ENCODE data around the gene LHX3.

The LHX3 gene

DNA sequence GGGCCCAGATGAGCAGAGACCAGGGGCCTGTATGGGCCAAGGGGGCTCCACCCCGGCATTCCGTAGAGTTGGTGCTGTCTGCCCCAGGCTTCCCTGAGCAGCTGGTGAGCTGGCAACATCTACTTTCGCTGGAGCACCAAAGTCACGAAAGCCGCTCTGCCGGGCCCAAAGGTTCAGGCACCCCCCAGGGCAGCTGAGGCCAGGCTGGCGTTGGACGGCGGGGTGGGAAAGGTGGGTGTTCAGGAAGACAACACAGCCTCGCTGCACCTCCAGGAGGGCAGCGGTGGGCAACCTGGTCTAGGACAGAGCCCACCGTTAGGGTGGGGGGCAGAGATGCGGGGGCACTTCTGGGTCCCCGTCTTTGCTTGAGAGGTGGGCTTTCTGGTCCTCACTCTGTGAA, 56.2 kb downstream of the LHX3 start:
- no peak overlapping the region for H3K4me3 ChIP-seq (replicated peaks; ENCODE audit: low read depth, low read length)
- TF ChIP-seq, protein P1, sequence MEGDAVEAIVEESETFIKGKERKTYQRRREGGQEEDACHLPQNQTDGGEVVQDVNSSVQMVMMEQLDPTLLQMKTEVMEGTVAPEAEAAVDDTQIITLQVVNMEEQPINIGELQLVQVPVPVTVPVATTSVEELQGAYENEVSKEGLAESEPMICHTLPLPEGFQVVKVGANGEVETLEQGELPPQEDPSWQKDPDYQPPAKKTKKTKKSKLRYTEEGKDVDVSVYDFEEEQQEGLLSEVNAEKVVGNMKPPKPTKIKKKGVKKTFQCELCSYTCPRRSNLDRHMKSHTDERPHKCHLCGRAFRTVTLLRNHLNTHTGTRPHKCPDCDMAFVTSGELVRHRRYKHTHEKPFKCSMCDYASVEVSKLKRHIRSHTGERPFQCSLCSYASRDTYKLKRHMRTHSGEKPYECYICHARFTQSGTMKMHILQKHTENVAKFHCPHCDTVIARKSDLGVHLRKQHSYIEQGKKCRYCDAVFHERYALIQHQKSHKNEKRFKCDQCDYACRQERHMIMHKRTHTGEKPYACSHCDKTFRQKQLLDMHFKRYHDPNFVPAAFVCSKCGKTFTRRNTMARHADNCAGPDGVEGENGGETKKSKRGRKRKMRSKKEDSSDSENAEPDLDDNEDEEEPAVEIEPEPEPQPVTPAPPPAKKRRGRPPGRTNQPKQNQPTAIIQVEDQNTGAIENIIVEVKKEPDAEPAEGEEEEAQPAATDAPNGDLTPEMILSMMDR (IDR thresholded peaks at IDR 0.05; ENCODE audit: low read length, missing control alignments): no peak
- no peak for DNase-seq (ENCODE audit: low read depth)

DNA sequence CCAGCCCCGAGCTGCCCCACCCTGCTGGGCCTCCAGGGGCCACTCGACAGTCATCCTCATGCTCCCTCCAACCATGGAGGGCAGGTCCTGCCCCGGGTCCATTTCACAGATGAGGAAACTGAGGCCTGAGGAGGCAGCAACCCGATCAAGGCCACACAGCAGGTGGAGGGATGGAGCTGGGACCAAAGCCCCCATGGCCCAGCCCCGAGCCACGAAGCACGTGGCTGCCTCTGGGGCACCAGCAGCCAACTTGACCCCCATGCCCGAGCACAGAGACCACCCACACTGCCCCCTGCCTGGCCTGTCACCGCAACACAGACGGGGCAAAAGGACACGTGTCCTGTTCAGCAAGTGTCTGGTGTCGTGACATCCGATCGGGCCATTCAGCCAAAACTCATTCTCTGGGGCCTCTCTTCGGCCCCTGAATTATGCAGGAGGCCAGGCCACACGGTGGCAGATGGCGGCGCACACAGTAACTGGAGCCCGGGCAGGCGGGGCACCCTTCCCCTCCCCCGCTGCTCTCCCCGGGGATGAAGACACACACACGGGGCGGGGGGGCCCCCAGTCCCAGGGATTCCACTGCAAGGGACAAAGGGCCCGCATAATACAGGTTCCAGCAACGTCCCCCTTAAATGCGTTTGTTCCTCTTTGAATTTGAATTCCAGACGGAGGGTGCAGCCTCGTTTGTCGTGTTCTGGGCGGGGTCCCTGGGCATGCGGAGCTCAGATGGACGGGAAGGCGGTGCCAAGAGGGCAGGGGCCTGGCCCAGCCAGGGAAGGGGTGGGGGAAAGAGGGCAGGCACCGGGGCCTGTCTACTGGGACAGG, 56.8 kb downstream of the LHX3 start:
- DNase-seq (ENCODE audit: low read depth): no peak
- H3K4me3 ChIP-seq (replicated peaks; ENCODE audit: low read depth, low read length): no peak overlapping the region
- TF ChIP-seq, protein P1 (IDR thresholded peaks at IDR 0.05; ENCODE audit: low read length, missing control alignments): no peak

DNA sequence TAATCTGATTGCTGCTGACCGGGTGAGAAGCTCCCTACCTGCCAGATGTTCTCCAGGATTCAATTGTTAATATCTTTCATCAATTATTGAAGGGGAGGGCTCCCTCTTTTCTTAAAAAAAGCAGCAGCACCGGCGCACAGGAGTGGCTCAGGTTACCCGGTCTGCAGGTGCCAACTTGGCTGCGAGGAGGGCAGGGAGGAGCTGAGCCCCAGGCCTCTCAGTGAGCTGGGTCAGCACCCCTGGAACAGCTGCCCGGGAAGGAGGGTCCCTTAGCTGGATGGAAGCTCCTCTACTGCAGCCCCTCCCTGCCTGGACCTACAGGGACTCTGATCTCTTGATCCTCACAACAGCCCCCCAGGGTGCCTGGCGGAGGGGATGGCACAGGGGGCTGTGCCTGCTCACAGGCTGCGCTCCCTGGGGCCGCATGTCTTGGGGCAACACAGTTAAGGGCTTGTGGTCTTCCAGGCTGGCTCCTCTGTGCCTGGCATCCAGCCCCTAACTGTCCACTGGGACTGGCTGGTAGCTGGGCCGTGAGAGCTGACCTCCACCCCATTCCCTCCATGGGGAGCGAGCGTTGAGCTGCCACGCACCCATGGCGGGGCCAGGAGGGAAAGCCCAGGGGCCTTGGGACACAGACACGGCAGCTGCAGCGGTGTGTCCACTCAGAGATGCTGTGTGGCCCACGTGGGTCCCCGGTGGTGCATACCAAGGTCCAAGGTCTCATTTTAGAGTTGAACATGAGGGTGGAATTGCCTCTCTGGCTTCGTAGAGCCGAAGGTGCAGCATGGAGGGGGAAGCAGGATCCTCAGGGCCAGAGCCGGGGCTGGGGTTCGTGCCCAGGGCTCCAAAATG, 57.7 kb downstream of the LHX3 start:
- no peak overlapping the region for H3K4me3 ChIP-seq (replicated peaks; ENCODE audit: low read depth, low read length)
- TF ChIP-seq, protein P1 (IDR thresholded peaks at IDR 0.05; ENCODE audit: low read length, missing control alignments): no peak

More for the DNA sequence above, 57.7 kb downstream of the LHX3 start:
- DNase-seq (ENCODE audit: low read depth): no peak

All from fibroblast of pulmonary artery (primary cell).